Stimulated activated CD4-positive, alpha-beta T cell treated with anti-CD3 and anti-CD28 coated beads, TNF-alpha, amount 100 ng/mL, for 1 hour (primary cell): ENCODE results near the gene POLR2F.
"Not testable (repeated sequence)": the region's sequence is repeated elsewhere in the genome, so short reads cannot be mapped to it uniquely, and the experiment has no call there.

Experiments used
- DNase-seq, 3 donors: peaks; one replicate each; pipeline ENCODE4 v3.0.0-alpha.2; 2020; ENCODE audit warnings: low read depth in 3 of 3, low spot score in 1 of 3

The POLR2F gene

DNA sequence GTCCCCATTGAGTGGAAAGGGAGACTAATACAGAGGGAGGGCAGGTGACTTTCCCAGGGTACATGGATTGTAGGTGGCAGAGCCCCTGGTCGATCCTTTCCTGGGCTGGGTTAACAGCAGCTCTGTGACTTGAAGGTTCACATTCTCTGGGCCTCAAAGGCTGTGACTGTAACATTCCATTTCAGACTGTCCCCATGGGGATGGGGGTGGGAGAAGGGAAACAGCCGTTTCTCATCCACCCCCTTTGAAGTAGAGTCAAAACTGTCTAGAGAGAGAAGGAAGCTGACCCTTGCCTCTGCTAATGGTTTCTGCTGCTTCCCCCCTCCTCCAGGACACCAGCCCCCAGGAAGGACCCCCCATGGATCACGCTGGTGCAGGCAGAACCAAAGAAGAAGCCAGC, 28.2 kb upstream of the POLR2F start:
- no peak for DNase-seq

DNA sequence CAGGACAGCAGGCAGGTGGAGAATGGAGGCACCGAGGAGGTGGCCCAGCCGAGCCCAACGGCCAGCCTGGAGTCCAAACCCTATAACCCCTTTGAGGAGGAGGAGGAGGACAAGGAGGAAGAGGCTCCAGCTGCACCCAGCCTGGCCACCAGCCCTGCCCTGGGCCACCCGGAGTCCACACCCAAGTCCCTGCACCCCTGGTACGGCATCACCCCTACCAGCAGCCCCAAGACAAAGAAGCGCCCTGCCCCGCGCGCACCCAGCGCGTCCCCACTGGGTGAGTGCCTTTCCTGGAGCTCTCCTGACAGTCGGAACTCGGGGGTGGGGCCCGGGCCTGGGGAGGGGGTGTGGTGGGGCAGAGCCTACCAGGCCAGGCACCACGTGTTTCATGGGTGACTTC, 27.7 kb upstream of the POLR2F start:
- DNase-seq = no peak

GRCh38 chr22:37926358-37926757, 27.1 kb upstream of the POLR2F start:
- no peak for DNase-seq

DNA sequence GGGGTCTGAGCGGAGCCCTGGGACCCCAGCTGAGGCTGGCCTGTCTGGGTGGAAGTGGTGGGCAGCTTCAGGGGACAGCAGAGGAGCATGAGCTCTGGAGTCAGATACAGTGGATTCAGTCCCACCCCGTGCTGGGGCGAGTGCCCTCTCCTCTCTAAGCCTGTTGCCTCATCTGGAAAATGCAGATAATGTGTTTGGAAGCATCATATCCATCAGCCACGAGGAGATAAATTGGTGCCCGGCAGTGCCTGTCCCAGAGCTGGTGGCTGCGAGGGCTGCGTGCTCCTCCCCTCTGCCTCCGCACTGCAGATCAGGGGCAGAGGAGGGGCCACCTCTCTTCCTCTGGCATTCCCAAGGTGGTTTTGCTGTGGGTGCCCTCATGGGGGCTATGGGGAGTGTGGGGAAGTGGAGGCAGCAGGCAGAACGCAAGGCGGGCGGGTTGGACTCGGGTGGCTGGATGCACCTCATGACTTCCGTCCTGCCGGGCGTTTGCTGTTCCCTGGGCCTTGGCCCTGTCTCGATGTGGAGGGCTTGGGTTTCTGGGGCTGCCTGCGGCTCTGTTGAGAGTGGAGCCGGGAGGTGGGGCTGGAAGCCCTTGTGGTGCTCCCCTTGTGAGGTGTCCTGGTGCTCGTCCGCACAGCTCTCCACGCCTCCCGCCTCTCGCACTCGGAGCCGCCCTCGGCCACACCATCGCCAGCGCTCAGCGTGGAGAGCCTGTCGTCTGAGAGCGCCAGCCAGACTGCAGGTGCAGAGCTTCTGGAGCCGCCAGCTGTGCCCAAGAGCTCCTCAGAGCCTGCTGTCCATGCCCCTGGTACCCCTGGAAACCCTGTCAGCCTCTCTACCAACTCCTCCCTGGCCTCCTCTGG, 26.5 kb upstream of the POLR2F start:
- no peak for DNase-seq

- DNase-seq = no peak
These were observed 25.9 kb upstream of the POLR2F start for GRCh38 chr22:37927637-37927936.

- no peak for DNase-seq
These were observed 24.1 kb upstream of the POLR2F start for GRCh38 chr22:37929390-37929789.

GRCh38 chr22:37930270-37930951, 23.1 kb upstream of the POLR2F start:
- no peak for DNase-seq

DNA sequence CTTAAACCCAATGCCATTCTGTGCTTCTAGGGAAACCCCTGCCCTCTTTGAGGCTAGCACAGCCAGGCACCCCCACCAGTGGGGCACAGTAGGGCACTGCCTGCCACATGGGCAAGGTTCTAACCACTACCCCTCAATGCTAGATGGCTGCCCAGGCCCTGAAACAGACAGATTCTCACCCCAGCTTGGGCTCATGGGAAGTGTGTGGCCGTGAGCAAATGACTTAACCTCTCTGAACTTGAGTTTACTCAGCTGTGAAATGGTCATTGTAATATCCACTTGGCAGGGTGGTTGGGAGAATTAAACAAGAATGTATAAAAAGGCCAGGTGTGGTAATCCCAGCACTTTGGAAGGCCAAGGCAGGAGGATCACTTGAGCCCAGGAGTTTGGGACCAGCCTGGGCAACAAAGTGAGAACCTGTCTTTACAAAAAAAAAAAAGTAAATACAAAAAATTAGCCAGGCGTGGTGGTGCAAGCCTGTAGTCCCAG, 22.5 kb upstream of the POLR2F start:
- DNase-seq = no peak

DNA sequence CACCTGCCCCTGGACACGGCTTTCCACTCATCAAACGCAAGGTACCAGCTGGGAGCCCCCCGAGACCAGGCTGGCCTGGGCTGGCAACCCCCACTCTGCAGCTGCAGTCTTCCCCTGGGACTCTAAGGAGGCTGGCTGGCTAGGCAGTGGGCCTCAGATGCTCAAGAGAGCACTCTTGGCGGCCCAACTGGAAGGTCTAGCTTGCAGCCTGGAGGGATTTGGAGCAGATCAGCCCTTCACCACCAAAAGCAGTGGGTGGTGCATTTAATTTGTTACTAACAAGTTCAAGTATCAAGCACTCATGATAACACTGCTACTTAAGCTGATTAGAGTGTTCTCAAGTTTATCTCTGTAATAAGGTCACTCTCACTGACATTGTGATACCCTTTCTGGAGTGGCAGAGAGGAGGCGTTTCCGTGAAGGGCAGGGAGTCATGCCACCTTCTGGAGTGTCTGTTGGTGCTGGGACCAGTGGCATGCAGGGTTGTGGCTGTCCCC, 21.6 kb upstream of the POLR2F start:
- DNase-seq = no peak

GRCh38 chr22:37932401-37932800, 21.1 kb upstream of the POLR2F start:
- no peak for DNase-seq

DNA sequence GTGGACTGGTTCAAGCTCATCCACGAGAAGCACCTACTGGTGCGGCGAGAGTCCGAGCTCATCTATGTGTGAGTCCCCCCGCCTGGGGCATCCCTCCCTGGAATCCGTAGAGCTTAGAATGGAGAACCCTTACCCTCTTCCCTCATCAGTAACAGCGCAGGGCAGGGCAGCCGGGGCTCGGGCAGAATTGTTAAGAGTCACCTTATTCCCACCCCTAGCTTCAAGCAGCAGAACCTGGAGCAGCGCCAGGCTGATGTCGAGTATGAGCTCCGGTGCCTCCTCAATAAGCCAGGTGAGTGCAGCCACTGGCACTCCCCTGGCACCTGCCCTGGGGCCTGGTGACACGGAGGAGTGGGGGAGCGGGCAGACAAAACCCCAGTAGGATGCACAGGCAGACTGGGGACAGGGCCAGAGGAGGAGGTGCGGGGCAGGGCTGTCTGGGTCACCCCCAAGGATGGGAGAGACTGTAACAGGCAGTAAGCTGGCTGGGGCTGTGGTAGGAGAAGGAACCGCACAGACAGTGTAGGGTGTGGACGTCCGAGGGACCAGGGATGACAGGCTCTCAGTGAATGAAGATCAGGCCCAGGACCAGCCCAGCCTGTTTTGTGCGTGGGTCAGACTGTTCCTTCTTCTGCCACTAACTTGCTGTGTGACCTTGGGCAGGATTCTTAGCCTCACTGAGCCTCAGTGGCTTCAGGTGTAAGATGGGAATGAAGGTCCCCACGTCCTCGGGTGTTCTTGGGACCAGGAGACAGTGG, 20.5 kb upstream of the POLR2F start:
- DNase-seq = no peak

DNA sequence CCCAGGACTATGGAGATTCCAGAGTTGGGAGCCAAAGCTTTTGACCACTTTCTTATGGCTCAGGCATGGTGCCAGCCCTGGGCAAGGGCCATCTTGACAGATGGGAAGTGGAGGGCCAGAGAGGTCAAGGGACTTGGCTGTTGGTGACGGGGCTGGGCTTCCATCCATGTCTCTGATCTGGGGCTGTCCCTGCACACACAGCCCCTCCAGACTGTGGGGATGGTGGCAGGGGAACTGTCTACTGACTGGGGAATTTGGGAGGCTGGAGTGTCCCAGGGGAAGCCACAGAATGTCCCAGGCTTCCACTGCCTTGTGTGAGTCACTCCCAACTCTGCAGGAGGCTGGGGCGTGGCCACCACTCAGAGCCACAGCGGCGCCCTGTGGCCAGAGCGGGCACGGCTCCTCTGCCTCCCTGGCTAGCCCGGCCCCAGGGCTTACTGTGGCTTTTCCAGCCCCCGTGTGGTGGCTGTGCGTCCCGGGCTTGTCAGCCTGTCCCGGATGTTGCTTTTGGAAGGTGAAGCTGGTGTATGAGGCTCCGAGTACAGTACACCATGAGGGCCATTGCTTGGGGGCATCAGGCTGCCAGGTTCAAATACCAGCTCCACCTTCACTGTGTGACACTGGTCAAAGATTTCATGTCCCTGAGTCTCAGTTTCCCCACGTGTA, 19.7 kb upstream of the POLR2F start:
- DNase-seq = peak; percentile 55 to 72 (median 58)

- DNase-seq = no peak
These were observed 12.7 kb upstream of the POLR2F start for GRCh38 chr22:37940698-37941376.

DNA sequence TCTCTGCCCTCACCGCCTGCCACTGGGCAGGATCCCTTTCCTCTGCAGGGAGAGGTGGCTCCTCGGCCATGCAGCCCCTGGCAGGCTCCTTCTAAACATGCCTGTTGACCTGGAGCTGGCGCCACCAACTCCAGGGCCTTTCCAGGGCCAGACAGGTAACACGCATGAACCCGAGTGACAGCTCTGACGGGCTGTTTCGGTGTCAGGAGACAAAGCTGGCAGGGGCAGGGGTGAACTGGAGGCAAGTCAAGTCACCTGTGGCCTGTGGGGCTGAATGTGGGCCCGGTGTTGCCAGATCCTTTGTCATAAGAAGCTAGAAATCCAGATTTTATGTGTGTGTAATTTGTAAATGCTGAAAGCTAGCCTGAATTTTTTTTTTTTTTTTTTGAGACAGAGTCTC, 11.4 kb upstream of the POLR2F start:
- no peak for DNase-seq

GRCh38 chr22:37943136-37943824, 10.2 kb upstream of the POLR2F start:
- no peak for DNase-seq

- DNase-seq = no peak
These were observed 9.7 kb upstream of the POLR2F start for GRCh38 chr22:37943825-37944198.

DNA sequence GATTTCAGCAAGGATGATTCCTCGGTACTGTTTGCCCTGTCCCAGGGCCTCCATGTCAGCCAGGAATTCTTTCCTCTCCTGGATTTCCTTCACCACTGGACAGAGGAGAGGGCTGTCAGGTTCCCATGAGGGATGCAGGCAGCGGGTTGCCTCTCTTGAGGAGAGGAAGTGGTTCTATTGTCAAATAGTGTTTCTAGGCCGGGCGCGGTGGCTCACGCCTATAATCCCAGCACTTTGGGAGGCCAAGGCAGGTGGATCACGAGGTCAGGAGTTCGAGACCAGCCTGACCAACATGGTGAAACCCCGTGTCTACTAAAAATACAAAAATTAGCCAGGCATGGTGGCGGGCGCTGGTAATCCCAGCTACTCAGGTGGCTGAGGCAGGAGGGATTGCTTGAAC, 9.1 kb upstream of the POLR2F start:
- DNase-seq = not testable (repeated sequence)

DNA sequence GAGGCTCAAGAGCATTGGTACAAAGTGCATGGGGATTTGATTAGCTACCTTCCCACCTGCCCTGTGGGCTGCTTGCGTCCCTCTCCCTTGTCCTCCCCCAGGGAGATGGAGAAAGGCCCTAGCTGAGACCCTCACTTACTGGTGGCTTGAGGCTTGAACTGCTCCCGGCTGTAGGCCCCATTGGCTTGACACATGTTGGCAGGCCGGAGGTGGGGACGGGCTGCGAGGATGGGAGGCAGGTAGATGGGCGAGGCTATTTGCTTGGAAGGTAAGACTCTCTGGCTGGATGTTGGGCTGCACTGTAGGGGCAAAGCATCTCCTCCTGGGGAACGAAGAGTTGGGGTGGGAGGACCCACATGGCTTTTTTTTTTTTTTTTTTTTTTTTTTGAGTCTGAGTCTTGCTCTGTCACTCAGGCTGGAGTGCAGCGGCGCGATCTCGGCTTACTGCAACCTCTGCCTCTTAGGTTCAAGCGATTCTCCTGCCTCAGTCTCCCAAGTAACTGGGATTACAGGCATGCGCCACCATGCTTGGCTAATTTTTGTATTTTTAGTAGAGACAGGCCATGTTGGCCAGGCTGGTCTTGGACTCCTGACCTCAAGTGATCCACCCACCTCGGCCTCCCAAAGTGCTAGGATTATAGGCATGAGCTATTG, 6.2 kb upstream of the POLR2F start:
- DNase-seq = not testable (repeated sequence)

DNA sequence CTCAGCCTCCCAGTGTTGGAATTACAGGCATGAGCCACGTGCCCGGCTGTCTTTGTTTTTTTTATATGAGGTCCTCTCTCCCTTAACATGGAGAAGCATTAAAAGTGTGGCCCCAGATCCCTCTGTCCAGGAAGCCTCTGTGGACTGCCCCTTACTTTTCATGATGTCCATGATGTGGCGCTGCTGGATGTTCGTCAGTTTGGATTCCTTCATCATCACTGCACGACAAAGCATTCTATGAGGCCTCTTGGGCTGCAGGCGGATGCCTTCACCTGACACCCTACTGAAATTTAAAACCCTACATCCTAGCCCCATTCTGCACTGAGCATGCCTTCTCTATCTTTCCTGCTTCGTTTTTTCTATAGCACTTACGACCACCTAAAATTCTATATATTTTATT, 2.2 kb upstream of the POLR2F start:
- DNase-seq = no peak

- DNase-seq = not testable (repeated sequence)
These were observed 870 bp upstream of the POLR2F start for GRCh38 chr22:37952629-37953028.
